T-helper 9 cell (primary cell): ENCODE data around the gene OR6M1.

Experiments used
- DNase-seq: peaks from one replicate; pipeline ENCODE4 v3.0.0-alpha.2; 2020
- total RNA-seq, 2 donors: gene quantifications; one replicate each; lab custom pipeline; 2026; lab: John Stamatoyannopoulos, UW

OR6M1 gene, protein sequence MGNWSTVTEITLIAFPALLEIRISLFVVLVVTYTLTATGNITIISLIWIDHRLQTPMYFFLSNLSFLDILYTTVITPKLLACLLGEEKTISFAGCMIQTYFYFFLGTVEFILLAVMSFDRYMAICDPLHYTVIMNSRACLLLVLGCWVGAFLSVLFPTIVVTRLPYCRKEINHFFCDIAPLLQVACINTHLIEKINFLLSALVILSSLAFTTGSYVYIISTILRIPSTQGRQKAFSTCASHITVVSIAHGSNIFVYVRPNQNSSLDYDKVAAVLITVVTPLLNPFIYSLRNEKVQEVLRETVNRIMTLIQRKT
- total RNA-seq = 0 reads per million in 2 donors

DNA sequence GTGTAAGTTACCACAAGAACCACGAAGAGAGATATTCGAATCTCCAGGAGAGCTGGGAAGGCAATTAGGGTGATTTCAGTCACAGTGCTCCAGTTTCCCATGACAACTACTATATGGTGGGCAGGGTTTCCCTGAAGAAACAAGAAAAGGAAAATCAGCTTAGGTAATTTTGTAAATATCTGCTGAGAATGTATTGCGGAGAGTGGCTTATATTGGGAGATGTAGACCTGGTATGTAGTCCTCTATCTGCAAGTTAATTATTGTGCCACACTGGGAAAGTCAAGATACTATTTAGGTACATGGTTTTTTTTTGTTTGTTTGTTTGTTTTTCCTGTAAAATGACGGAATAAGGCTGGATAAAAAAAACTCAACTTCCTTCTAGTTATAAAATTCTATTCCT is at the start of gene OR6M1:
Gene OR6M1 (minus strand): TSS at position 101 of the 400 bp plus-strand sequence. CDS start 0 bp downstream, at position 101.
- DNase-seq = no peak

GRCh38 chr11:123853038-123853437 is 46.9 kb upstream of the OR6M1 start:
- DNase-seq = no peak

DNA sequence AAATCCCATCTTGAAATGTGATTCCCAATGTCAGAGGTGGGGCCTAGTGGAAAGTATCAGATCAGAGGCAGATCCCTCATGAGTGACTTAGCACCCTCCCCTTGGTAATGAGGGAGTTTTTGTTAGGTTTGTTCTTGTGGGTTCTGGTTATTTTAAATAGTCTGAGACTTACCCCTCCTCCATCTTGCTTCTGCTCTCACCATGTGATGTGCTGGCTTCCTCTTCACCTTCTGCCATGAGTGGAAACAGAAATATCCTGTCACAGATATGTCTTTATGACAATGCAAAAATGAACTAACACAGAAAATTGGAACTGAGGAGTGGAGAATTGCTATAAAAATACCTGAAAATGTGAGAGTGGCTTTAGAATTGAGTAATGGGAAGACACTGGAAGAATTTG is 46.2 kb upstream of the OR6M1 start:
- no peak for DNase-seq

GRCh38 chr11:123851110-123851509 is 45.0 kb upstream of the OR6M1 start:
- no peak for DNase-seq

GRCh38 chr11:123841174-123841573 is 35.0 kb upstream of the OR6M1 start:
- no peak for DNase-seq

GRCh38 chr11:123839131-123839530 is 33.0 kb upstream of the OR6M1 start:
- no peak for DNase-seq

DNA sequence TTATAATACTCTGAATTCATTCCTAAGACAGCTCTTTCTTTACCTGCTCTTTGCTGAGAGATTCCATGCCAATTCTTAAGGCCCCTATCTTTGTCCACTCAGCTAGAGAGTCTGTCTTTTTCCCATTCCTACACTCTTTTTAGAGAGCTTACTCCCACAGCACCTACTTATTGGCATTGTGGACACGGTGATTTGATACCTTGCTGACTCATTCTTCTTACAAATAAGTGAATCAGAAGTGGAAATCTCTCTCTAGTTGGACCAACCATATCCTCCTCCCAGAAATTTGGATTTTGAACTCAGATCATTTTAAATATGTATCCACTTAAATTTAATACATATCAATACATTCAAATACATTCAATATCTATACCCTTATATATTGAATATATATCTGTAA is 32.5 kb upstream of the OR6M1 start:
- no peak for DNase-seq

GRCh38 chr11:123838199-123838598 is 32.0 kb upstream of the OR6M1 start:
- DNase-seq = no peak

GRCh38 chr11:123833095-123833494 is 26.9 kb upstream of the OR6M1 start:
- DNase-seq = no peak

- no peak for DNase-seq
Observed at GRCh38 chr11:123829745-123830144, 23.6 kb upstream of the OR6M1 start.

- DNase-seq = no peak
Observed at GRCh38 chr11:123822599-123822998, 16.4 kb upstream of the OR6M1 start.

DNA sequence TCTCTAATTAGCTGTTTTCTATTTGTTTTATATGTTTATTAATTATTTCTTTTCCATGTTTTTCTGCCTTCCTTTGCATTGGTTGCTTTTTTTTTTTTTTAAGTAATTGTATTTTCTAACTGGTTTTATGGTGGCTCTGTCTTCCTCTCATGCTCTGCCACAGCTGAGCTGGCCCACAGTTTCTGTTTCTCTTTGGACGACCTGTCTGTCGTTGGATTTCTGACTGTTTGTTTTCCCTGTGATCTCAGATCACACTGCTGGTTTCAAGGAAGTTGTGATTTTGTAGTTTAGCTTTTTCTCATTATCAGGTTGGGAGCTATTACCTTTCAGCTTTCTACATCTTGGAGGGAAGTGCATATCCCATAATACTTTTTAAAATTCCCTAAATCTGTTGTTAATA is 15.9 kb upstream of the OR6M1 start:
- no peak for DNase-seq

DNA sequence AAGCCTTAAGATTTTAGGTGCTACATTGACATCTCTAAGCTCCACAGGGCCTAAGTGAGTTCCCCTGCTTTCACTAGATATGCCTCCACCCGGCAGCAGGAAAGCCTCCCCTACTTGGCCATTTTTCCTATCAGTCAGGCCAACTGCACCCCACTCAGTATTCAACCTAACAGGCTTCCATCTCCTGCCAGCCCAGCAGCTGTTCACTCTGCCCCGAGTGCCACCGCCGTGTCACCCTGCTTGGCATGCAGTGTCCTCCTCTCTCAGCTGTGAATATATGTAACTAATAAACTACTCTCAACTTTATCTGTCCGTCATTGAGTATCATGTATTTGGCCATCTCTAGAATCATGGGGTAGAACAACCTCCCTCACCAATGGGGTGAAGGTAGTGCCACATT is 9.0 kb upstream of the OR6M1 start:
- no peak for DNase-seq

DNA sequence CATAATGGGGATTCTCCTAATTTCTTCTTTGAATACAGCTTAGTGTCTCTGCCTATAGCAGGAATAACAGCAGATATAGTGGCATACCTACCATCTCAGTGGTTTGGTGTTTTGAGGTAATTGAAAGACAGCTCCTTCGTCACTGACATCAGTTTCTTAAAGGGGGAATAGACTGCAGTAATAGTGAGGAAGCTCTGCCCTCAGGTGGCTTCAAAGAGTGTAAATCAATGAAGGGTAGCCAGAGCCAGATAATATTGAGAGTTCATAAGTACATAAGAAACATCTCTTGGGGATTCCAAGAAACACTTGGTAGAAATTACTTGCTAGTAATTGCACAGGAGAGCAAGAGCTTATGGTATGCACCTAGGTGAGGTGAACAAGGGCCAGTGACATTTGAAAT is 4.4 kb downstream of the OR6M1 start:
- DNase-seq = no peak

DNA sequence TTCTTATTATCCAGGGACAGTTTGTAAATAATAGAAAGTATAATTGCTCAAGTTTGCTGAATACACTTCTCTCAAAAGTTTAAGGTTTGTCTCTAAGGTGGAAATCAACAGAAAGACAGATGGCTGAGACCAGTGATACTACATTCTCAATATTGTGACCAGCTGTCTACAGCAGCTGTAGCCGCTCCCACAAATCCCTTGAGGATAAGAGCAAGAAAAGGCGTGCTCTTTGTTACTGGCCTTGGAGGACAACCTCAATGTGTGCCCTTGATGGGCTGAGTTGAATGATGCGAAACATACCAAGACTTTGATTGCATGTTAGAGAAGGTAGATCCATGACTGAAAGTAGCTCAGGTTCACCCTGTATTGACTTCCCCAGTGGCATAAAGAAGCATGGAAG is 6.1 kb downstream of the OR6M1 start:
- DNase-seq = no peak

DNA sequence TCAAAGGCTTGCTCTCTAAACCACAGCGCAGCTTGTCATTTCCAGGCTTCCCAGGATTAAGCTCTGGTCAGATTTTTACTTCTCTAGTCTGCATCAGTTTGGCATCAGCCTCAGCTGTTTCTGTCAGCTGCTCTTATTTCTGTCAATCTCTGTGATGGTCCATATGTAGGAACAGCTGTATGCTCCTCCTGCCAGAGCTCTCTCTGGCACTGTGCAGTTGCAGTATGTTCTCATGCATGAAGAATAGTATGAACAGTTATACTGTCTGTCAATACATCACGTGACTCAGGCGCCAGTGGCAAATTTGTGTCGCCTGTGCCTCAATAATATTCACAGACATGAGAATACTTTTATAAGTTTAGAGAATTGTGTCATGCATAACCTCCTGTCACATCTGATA is 6.7 kb downstream of the OR6M1 start:
- no peak for DNase-seq

DNA sequence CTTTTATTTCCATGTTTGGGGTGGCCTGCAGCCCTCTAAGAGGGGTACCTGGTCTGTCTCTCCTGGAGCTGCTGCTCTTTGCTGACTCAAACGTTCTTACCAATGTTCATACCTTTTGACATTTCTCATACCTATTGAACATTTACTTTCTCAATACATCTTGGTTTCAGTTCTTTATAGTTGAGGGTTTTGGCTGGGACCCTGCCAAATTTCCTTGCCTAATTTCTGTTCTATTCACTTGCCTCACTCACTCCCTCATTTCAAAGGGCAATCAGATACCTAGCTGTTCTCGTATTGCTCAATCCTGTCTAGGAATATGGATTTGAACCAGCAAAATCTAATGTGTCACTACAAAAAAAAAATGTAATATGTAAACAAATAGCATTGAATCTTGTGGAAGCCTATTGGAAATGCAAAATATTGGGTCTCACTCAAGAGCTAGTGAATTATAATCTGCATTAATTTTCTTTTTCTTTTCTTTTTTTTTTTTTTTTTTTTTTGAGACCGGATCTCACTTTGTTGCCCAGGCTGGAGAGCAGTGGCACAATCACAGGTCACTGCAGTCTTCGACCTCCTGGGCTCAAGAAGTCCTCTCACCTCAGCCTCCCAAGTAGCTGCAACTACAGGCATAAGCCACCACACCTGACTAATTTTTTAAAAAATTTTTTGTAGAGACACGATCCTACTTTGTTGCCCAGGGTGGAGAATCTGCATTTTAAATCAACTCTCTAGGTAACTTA is 7.5 kb downstream of the OR6M1 start:
- no peak for DNase-seq

DNA sequence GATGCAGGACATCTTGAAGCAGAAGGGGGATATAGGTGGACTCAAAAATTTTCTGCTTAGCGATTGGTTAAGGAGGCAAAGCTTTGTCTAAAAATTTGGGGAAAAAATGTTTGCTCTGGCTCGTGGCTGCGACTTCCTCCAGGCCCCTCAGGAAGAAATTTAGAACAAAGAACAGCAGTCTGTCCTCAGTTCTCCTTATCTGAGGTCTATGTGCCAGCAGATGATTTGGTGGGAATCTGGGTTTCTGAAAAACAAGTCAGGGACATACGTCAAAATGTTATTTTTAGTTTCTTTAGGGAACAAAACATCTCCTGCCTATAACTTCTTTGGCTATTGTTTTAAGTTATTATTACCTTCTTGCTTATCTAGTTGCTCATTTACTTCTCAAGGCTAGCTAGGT is 8.1 kb downstream of the OR6M1 start:
- DNase-seq = no peak

GRCh38 chr11:123797541-123797940 is 8.6 kb downstream of the OR6M1 start:
- DNase-seq = no peak

DNA sequence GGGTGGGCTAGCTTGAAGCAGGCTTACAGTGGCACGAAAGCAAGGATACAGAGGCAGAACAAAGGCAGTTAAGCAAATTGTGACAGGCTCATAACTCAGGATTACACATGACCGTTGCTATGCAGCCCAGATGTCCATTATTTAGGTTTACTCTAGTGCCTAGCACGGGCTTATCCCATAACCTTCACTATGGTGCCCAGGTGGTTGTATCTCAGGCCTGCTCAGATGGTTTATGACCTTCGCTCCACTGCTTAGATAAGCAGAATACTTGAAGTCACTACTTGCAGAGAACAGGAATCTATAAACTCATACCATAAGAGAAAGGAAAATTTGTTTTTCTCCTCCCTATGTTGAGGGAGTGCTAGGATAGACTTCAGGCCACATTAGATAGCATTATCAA is 9.0 kb downstream of the OR6M1 start:
- DNase-seq = no peak

- no peak for DNase-seq
Observed at GRCh38 chr11:123796226-123796625, 9.9 kb downstream of the OR6M1 start.

DNA sequence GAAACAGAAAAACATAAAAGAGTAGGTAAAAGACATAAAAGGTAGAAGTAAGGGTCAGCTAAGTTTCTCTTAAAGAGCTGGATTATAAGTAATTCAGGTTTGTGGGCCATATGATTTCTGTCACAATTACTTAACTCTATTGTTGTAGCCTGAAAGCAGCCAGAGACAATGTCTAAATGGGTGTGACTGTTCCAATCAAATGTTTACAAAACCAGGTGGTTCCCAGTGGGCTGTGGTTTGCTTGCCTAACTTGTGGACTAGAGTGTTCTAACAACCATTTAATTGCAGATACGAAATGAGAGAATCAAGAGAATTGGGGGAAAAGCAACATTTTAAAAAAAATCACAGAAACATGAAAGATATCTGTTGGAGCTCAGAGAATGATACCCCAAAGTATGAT is 22.6 kb downstream of the OR6M1 start:
- no peak for DNase-seq

DNA sequence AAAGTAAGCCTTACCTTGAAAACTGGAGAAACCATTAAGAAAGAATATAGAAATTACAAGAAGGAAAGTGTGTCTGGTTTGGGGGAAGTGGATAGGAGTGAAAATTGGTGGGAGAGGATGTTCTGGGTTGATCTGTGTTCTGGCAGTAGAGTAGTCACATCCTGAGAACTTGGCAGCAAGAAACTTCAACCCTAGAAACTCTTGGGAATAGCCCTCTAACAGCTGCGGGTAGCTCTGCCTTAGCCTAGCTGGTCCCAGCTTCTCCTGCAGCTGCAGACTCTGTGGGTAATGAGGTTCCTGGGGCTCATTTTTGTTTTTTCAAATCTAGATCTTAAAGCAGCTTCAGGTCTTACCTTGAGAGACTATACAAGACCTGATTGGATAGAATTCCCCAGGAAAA is 27.6 kb downstream of the OR6M1 start:
- no peak for DNase-seq

DNA sequence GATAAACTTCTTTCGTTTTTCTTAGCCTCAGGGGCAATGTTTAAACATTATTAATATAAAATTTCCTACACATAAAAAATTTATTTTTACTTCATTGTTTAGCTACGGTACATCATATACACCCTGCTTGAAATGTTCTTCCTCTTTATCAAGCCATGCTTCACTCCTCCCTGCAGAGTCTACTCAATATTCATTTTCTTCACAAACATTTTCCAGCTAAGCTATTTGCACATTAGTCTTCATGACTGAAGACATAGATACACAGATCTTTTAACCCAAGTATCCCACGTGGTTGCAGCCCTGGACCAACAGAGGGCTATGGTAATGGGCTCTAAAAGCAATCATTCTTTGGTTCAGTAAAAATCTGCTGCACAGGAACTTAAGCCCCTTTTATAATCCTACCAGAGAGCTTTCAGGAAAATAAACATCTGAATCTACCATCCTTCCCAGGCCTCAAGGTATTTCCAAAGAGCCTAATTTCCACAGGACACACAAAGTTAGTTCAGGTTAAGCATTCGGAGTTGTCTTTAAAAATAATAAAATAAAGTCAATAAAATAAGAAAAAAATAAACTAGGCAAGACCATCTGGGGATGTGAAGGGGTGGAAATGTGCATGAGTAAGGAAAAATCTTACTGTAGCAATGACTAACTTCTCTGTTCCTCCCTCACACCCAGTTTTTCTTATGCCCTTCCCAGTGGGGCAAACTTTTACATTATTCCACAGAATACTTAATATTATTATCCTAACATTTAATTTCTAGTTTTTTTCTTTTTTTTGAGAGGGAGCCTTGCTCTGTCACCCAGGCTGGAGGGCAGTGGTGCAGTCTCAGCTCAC is 30.2 kb downstream of the OR6M1 start:
- DNase-seq = no peak
